GM19463 (cell line): Measurements from ENCODE around the gene NMT1.

Experiments
- ATAC-seq: cut with Tn5 transposase; IDR thresholded peaks from one replicate; pipeline ENCODE4 v1.9.1; 2021; ENCODE audit warnings: mild to moderate bottlenecking, moderate library complexity; ENCODE audit not compliant: unreplicated experiment

Gene NMT1

GRCh38 chr17:45132572-45133463, 71.7 kb downstream of the NMT1 start:
- peak; percentile 38 for ATAC-seq

- ATAC-seq = peak; percentile 72
These were observed 74.3 kb downstream of the NMT1 start, which contains the start of gene ACBD4 for GRCh38 chr17:45135192-45135977. Gene ACBD4 (plus strand): TSS chr17:45135687. CDS start chr17:45136145, 458 bp downstream.

- no peak for ATAC-seq
These were observed 75.1 kb downstream of the NMT1 start for GRCh38 chr17:45135978-45136791.

GRCh38 chr17:45136846-45137560, 75.9 kb downstream of the NMT1 start:
- ATAC-seq = no peak

GRCh38 chr17:45137561-45138305, 76.6 kb downstream of the NMT1 start:
- ATAC-seq = no peak

GRCh38 chr17:45138911-45139532, 77.9 kb downstream of the NMT1 start:
- ATAC-seq = no peak

- no peak for ATAC-seq
These were observed 78.4 kb downstream of the NMT1 start for GRCh38 chr17:45139533-45139920.

GRCh38 chr17:45143094-45143670, 82.1 kb downstream of the NMT1 start:
- ATAC-seq = no peak

GRCh38 chr17:45143767-45144198, 82.7 kb downstream of the NMT1 start:
- no peak for ATAC-seq

GRCh38 chr17:45144199-45145034, 83.3 kb downstream of the NMT1 start:
- no peak for ATAC-seq

- ATAC-seq = no peak
These were observed 83.9 kb downstream of the NMT1 start for GRCh38 chr17:45145035-45145389.

- ATAC-seq = no peak
These were observed 85.0 kb downstream of the NMT1 start for GRCh38 chr17:45146166-45146565.

- ATAC-seq = no peak
These were observed 85.4 kb downstream of the NMT1 start for GRCh38 chr17:45146592-45146889.

- no peak for ATAC-seq
These were observed 85.9 kb downstream of the NMT1 start for GRCh38 chr17:45146890-45147580.

GRCh38 chr17:45147581-45148182, 86.6 kb downstream of the NMT1 start:
- ATAC-seq = no peak

GRCh38 chr17:45148183-45149036, 87.3 kb downstream of the NMT1 start, which contains the start of gene HEXIM1:
Gene HEXIM1 (plus strand): TSS chr17:45148475. CDS start chr17:45149191, 716 bp downstream.
- ATAC-seq = peak; percentile 73
